GM18511 (cell line): Measurements from ENCODE around the gene RHOT2.

Experiments used
- ATAC-seq: cut with Tn5 transposase; IDR thresholded peaks from one replicate; pipeline ENCODE4 v1.9.1; 2021; ENCODE audit warnings: mild to moderate bottlenecking, moderate library complexity; ENCODE audit not compliant: unreplicated experiment

The RHOT2 gene

GRCh38 chr16:632486-633335 is 35.2 kb upstream of the RHOT2 start:
- no peak for ATAC-seq

DNA sequence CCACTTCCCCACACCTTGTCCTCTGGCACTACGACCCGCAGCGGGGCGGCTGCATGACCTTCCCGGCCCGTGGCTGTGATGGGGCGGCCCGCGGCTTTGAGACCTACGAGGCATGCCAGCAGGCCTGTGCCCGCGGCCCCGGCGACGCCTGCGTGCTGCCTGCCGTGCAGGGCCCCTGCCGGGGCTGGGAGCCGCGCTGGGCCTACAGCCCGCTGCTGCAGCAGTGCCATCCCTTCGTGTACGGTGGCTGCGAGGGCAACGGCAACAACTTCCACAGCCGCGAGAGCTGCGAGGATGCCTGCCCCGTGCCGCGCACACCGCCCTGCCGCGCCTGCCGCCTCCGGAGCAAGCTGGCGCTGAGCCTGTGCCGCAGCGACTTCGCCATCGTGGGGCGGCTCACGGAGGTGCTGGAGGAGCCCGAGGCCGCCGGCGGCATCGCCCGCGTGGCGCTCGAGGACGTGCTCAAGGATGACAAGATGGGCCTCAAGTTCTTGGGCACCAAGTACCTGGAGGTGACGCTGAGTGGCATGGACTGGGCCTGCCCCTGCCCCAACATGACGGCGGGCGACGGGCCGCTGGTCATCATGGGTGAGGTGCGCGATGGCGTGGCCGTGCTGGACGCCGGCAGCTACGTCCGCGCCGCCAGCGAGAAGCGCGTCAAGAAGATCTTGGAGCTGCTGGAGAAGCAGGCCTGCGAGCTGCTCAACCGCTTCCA is 34.4 kb upstream of the RHOT2 start:
- ATAC-seq = no peak

DNA sequence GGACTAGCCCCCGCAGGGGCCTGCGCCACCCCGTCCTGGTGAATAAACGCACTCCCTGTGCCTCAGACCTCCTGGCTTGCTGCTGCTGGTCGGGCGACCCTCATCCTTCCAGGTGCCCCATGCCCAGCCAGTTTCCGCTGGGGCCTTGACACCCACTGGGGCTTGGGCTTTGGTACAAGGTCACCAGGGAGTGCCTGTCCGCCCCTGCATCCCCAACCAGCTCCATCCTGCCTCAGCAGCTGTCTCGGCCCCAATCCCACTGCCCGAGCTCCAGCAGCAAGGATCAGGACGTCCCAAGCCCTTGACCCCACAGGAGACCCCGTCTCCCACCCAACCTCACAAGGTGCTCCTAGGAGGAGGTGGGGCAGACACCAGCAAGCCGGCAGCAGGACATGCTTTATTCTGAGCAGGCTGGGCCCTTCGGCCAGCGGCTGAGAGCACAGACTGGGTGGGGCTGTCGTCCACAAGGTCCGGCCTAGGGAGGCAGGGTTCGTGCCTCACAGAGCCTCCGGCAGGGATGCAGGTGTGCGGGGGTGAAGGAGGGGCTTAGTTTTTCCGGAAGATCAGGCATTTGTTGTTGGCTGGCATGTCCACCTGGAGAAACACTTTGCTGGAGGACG is 33.8 kb upstream of the RHOT2 start:
- no peak for ATAC-seq

DNA sequence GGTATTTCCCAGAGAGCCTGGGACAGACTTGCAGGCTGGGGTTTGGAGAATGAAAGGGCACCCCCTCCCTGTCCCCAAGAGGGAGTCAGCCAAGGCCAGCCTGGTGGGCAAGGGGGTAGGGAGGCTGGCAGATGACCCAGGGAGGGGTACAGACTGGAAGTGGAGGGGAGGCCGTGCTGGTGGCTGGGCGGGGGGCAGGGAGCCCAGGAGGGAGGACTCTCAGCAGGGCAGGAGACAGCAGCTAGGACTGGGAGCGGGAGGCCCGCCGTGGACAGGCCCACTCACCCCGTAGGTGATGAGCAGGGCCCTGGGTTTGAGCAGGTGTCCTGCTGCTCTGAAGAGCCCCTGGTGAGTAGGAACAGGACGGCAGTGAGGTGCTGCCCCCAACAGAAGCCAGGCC is 32.9 kb upstream of the RHOT2 start:
- no peak for ATAC-seq

GRCh38 chr16:635573-636205 is 32.2 kb upstream of the RHOT2 start:
- ATAC-seq = peak; percentile 10

DNA sequence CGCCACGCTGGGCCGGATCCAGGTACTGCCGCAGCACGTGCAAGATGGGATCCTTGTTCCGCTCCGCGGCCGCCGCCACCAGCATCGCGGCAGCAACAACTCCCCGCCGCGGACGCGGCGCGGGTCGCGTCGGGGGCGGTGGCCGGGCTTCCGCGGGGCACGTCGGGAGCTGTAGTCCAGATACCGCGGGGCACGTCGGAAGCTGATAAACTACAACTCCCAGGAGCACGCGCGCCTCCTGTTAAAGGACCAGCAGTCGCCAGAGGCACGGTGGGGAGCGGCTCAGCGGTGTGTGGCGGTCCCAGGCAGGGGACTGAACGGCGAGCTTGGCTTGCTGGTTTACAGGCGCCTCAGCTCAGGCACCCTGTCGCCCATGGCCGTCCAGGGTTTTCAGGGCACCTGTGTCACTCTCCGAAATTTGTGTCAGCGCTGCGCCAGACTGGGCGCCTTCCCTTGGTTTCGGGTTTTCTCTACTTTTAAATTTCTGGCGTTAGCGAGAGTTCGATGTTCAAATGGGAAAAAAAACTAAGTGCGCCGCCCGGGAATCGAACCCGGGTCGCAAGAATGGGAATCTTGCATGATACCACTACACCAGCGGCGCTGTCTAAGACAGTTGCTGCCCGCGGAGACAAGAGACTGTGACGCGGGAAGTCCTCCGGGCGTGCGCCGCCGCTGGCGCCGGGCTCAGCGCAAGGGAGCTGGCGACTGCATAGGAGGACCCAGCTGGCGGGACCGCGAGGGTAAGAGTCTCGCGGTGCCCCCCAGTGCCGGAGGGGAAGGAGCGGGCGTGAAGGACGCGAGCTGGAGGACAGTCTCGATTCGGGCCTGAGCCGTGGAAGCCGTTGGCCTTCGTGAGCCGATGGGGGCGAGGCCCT is 31.5 kb upstream of the RHOT2 start, which contains the start of gene METTL26:
TSS of gene METTL26 (minus strand) at position 100 of the 875 bp plus-strand sequence. CDS start at position 85, 15 bp downstream.
- peak; percentile 75 for ATAC-seq

DNA sequence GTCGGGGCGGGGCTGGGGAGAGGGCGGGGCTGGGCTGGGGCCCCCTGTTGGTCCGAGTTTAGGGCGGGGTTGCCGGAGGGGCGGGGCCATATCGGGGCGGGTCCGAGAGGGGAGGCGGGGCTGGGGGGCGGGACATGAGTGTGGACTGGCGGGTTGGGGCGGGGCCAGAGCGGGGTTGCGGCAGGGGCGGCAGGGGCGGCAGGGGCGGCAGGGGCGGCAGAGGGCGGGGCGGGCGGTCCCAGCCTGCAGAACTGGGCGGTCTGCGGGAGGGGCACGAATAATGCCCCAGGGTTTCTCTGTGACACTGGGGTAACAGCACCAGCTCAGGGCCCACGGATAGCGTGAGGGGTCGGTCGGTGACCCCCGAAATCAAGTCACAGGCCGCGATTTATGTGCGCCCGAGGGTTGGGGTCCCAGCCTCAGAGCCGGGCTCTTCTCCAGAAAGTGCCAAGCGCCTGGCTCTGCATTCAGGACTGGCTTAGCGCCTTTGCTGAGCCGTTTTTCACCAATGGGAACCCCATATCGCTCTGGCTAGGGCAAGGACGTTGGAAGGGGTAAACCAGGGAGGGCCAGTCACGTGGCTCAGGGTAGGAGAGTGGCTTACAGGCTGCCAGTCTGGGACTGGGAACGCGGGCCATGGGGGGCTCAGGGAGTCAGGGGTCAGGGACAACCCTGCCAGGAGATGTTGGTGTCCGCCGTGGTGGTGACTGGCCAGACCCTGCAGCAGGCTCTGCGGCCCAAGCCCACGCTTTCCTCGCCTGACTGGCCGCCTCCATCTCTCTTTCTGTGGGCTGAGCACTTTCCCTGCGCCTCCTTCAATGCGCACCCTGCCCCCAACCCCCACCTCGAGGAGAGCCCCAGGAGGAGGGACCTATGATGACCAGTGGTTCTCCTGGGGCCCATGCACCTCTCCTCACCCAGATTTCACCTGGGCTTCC is 30.6 kb upstream of the RHOT2 start:
- ATAC-seq = no peak

DNA sequence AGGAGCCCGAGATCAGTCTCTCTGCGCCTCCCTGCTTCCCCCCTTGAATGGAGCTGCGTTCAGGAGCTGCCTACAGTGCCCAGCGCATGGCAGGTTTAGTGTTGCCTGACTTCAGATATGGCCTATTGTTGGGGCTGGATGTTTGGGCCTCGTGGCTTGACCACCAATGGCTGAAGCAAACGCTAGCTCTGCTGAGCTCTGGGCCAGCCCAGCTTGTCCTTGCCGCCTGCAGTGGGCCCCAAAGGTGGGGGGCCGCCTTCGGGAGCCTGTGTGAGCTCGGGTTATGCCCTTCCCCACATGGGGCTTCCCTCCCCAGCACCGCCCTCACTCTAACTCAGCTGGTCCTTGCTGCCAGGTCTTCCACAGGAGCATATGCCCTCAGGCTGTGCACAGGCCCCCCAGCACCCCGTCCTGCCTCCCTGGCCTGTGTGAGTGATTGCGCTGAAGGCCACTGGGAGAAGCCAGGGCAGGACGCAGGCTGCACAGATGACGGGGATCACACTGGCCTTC is 29.8 kb upstream of the RHOT2 start:
- no peak for ATAC-seq

GRCh38 chr16:638836-639235 is 29.1 kb upstream of the RHOT2 start:
- ATAC-seq = no peak

- ATAC-seq = no peak
Observed at GRCh38 chr16:640614-641013, 27.3 kb upstream of the RHOT2 start.

DNA sequence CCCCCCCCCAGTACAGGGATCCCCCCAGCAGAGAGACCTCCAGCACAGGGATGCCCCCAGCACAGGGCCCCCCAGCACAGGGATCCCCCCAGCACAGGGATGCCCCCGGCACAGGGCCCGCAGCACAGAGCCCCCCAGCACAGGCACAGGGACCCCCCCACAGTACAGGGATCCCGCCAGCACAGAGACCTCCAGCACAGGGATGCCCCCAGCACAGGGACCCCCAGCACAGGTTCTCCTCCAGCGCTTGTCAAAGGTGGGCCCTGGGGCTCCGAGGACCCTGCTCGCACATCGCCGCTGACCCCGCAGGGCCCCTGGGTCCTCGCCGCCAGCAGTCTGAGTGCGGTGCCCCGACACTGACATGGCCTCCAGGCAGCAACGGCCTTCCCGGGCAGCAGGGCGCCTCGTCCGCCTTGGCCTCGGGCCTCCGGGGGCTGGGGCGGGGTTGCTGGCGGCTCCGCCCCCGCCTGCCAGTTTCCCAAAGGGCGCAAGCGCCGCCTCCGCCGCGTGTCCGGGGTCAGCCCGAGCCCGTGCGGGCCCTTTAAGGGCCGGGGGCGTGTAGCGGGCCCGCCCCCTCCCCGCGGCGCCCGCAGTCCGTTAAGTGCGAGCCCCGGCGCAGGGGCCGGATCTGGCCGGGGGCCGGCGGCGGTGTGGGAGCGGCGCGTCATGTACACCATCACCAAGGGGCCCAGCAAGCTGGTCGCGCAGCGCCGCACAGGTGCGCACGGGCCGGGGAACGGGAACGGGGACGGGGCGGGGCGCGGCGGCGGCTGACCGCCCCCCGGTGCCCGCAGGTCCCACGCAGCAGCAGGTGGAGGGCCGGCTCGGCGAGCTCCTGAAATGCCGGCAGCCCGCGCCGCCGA is 26.4 kb upstream of the RHOT2 start, which contains the start of gene MCRIP2:
TSS of gene MCRIP2 (plus strand) at position 503 of the 863 bp plus-strand sequence. CDS start at position 667, 164 bp downstream.
- ATAC-seq = peak; percentile 61

GRCh38 chr16:642189-643049 is 25.5 kb upstream of the RHOT2 start:
- ATAC-seq = peak; percentile 62

DNA sequence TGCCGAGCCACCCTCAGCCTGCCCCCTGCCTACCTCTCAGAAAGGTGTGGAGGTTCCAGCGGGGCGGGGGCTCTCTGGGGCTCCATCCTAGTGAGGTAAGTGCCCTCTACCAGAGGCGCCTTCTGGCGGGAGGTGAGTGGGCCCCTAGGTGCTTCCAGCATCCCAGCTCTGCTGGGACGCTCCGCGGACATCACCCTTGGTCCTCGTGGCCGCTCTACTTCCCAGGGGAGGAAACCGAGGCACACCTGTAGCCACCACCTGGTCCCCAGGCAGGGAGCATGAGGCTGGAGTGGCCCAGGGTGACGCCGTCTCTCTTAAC is 24.9 kb upstream of the RHOT2 start:
- ATAC-seq = no peak

- ATAC-seq = no peak
Observed at GRCh38 chr16:644556-644955, 23.4 kb upstream of the RHOT2 start.

GRCh38 chr16:645852-646678 is 21.9 kb upstream of the RHOT2 start:
- ATAC-seq = no peak

DNA sequence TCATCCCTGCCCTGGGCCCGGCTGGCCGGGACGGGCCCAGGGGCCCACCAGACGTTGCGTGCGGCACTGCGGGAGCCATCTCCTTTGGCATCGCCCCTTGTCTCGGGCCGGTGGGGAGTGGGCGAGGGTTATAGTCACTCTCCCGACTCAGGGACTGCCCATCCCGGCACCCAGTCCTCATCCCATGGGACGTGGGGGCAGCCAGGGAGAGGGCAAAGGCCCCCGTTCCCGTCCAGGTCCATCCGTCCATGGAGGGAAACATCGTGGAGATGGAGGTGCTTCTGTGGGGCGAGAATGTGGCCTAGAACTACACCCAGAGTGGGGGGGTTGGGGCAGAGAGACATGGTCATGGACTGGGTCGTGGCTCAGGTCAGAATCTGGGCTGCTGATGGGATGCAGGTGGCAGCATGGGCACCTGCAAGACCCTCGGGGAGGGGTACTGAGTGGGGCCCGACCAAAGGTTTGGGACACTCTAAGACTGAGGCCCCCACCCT is 21.2 kb upstream of the RHOT2 start:
- no peak for ATAC-seq
